ENCODE measurements around the gene COX14.

The COX14 gene

DNA sequence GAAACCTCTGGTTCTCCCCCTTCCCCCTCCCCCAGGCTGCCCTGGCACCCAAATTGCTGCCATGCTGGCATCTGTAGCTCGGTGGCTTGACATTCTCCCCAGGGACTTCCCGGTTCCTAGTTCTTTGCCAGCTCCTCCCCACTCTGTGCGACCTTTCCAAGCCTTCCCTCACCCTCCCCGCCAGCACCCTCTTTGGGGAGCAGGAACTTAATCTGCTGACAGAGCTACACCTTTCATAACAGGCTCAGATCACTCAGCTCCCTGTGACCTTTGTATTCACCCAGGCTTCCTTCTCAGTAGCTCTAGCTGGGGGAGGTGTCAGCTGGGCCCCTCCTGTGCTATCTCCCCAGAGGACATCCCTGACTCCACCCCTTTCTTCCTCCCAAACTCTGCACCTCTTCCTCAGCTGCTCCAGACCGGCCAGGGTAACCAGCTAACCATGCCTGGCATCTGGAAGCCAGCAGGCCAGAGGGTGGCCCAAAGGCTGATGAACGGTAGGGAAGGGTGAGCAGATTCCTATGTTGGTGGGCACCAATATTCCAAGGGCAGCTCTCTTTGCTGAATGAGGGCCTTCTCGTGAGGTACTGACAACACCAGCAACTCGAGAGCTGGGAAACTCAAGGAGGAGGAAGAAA lies 1.8 kb upstream of the COX14 start:
- peak overlapping the region; percentile 63 for H3K27ac ChIP-seq
- TF ChIP-seq, protein P1, sequence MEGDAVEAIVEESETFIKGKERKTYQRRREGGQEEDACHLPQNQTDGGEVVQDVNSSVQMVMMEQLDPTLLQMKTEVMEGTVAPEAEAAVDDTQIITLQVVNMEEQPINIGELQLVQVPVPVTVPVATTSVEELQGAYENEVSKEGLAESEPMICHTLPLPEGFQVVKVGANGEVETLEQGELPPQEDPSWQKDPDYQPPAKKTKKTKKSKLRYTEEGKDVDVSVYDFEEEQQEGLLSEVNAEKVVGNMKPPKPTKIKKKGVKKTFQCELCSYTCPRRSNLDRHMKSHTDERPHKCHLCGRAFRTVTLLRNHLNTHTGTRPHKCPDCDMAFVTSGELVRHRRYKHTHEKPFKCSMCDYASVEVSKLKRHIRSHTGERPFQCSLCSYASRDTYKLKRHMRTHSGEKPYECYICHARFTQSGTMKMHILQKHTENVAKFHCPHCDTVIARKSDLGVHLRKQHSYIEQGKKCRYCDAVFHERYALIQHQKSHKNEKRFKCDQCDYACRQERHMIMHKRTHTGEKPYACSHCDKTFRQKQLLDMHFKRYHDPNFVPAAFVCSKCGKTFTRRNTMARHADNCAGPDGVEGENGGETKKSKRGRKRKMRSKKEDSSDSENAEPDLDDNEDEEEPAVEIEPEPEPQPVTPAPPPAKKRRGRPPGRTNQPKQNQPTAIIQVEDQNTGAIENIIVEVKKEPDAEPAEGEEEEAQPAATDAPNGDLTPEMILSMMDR (conservative IDR thresholded peaks at IDR 0.05), result no peak

DNA sequence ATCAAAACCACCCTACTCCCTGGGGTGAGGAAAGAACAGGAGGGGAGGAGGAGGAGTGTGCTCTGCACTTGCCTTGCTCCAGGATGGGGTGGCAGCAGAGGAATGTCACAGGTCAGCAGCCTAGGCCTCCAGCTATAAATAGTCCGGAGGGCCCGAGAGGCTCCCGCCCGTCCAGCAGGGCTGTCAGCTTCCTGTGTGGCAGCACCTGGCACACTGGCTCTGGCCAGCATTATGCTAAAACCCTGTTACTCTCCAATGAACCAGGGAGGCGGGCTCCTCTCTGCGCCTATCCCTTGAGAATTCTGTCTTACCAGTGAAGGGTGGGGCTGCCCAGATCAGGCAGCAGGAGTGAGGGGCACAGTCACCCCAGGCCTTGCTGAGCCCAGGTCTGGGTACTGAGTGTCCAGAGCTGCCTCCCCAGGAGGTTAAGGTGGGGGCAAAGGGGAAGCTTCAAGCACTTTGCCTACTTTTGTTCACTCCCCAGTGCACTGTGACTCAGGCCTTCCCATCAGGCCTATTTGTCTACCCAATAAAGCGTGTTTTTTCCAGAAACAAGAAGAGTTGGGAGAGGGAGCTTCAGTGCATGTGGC lies 1.2 kb upstream of the COX14 start:
- H3K27ac ChIP-seq, result peak overlapping the region; percentile 63
- TF ChIP-seq, protein P1 (conservative IDR thresholded peaks at IDR 0.05), result no peak

DNA sequence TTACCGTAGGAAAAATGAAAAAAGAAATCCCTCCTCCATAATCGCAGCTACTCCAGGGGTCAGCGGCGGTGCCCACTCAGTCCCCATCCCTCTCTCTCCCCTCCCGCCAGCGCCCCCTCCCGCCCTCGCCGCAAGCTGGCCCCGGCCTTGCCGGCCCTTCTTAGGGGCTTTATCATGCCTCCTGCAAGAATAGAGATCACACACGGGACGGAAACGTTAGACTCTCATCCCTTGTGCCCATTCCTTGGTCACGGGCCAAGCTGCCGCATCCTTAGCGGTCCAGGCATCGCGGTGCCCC lies 692 bp upstream of the COX14 start:
- TF ChIP-seq, protein P1 (conservative IDR thresholded peaks at IDR 0.05), result no peak
- peak overlapping the region; percentile 63 for H3K27ac ChIP-seq

DNA sequence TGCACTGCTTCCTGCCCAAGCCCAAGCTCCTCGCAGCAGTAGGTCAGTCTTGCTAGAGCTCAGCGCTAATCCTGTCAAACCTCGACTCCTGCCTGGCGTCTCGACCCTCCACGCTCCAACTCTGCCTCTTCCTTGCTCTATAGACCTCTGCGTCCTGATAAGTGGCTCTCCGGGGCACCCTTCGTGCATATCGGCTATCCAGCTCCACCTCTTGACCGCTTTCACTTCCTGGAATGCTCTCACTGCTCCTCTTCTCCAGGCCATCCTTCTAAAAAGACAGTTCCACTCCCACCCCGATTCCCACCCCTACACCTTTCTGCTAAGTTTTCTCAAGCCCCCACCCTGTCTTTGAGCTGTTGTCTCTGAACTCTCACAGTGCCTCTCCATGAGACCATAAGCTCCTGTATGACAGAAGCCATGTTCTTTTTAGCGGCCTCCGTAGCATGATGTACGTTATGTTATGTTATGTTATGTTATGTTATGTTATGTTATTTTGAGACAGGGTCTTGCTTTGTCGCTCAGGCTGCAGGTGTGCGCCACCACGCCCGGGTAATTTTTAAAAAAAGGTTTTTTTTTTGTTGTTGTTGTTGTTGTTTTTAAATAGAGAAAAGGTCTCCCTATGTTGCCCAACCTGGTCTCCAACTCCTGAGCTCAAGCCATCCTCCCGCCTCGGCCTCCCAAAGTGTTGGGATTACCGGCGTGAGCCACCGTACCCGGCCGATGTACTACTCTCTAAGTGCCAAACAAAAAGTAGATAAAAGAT lies 601 bp downstream of the COX14 start:
- TF ChIP-seq, protein P1 (conservative IDR thresholded peaks at IDR 0.05), result no peak
- H3K27ac ChIP-seq, result peak overlapping the region; percentile 88

DNA sequence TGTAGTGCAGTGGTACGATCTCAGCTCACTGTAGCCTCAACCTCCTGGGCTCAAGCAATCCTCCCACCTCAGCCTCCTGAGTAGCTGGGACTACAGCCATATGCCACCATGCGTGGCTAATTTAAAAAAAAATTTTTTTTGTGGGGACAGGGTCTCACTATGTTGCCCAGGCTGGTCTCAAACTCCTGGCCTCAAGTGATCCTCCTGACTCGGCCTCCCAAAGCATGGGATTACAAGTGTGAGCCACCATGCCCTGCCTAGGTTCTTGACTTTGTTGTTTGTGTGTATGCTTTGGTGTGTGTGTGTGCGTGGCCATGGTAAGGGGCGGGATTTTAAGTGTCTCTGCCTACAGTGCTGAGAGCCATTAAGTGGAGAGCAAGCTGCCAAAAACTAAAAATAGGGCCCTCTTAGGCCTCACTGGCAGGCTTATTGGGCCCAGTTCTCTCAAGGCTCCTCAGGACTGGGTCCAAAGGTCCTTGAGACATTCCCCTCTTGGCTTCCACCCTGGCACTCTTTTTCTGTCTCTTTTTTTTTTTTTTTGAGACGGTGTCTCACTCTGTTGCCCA lies 5.1 kb downstream of the COX14 start:
- H3K27ac ChIP-seq, result no peak overlapping the region

DNA sequence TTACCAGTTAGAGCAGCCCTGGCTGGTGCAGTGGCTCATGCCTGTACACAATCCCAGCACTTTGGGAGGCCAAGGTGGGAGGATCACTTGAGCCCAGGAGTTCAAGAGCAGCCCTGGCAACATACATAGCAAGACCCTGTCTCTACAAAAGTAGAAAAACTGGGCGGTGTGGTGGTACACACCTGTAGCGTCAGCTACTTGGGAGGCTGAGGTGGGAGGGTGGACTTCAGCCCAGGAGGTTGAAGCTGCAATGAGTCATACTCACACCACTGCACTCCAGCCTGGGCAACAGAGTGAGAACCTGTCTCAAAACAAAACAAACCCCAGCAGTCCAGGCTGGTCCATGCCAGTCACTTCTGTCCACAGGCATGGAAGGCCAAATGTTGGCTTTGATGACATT lies 7.4 kb downstream of the COX14 start:
- no peak overlapping the region for H3K27ac ChIP-seq
- TF ChIP-seq, protein P1 (conservative IDR thresholded peaks at IDR 0.05), result no peak

More for the DNA sequence above, 5.1 kb downstream of the COX14 start:
- TF ChIP-seq, protein P1 (conservative IDR thresholded peaks at IDR 0.05), result no peak

DNA sequence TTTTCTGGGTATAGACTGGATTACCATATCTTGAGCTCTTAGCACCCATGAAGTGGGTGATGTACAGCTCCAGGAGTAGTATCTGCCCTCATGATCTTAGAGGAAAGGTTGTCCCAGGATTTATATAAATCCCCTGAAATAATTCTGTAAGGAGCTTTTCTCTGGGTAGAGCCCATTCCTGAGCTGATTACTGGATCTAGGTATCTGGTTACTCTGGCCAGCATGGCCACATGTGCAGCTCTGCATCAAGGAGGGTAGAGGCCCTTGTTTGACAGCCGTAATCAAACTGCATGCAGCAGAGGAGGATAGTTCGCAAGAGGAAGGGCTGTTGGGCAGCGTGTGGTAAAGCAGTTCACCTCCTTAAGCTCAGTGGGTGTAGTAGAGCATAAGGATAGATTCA lies 8.5 kb downstream of the COX14 start:
- H3K27ac ChIP-seq, result no peak overlapping the region
- TF ChIP-seq, protein P1 (conservative IDR thresholded peaks at IDR 0.05), result no peak

Data from VCaP (cell line).